Endothelial cell of umbilical vein (primary cell): ENCODE data around the gene VWA8. TPM values are rescaled to one million over a fixed set of nuclear protein-coding genes. Genes with fewer than 3 reads are reported as not detected.

Experiments
- BruUV-seq: library from RNA; stranded (reverse); fragments of 400-500 nt; replicated peaks from 2 replicates; lab custom pipeline; 2021; lab: Mats Ljungman, UMichigan
- CTCF ChIA-PET: fragments of 300-600, 350-600 bp; sonication (Branson Sonifier 250); formaldehyde crosslinking; loops from one replicate; lab custom pipeline; 2021; ENCODE audit warnings: antibody characterized with exemption, inconsistent platforms; lab: Charles Lee
- POLR2A ChIA-PET: fragments of 300-600, 350-600 bp; sonication (Branson Sonifier 250); formaldehyde crosslinking; loops from one replicate; lab custom pipeline; 2021; ENCODE audit warnings: antibody characterized with exemption, inconsistent platforms; lab: Charles Lee
- DNase-seq: peaks from one replicate; pipeline ENCODE4 v3.0.0-alpha.2; 2011; ENCODE audit warnings: low read depth, low spot score
- FAIRE-seq: peaks from 2 replicates; lab custom pipeline; 2011; peaks lifted over from hg19 to GRCh38; lab: Jason Lieb, UNC
- H2AFZ ChIP-seq: 2 replicates; pipeline ENCODE4 v1.6.0; 2012; ENCODE audit warnings: low read depth, low read length, control low read depth, inconsistent platforms
- H3K27ac ChIP-seq: 2 replicates; pipeline ENCODE4 v1.5.1; 2011; ENCODE audit warnings: low read depth, mild to moderate bottlenecking, control low read depth, low read length, moderate library complexity; ENCODE audit not compliant: insufficient read depth
- H3K27me3 ChIP-seq, 2 experiments: 2 replicates each; pipeline versions ENCODE4 v1.6.0 to v1.6.1; 2011; ENCODE audit warnings: low read length in 2 of 2, mixed read lengths in 1 of 2; ENCODE audit not compliant: control insufficient read depth in 2 of 2, insufficient read depth in 2 of 2
- H3K36me3 ChIP-seq, 2 experiments: 2 replicates in 1 of 2; 3 replicates in 1 of 2; pipeline ENCODE4 v1.5.1; 2011; ENCODE audit warnings: low read length in 2 of 2, mild to moderate bottlenecking in 1 of 2, moderate library complexity in 1 of 2; ENCODE audit not compliant: control insufficient read depth in 2 of 2, insufficient read depth in 2 of 2; ENCODE audit errors: extremely low read depth in 1 of 2
- H3K4me1 ChIP-seq: 3 replicates; pipeline ENCODE4 v1.5.1; 2011; ENCODE audit warnings: mild to moderate bottlenecking, low read length; ENCODE audit not compliant: control insufficient read depth, insufficient read depth; ENCODE audit errors: extremely low read depth
- H3K4me2 ChIP-seq: 2 replicates; pipeline ENCODE4 v1.6.1; 2011; ENCODE audit warnings: low read length, control low read depth, mixed read lengths; ENCODE audit not compliant: insufficient read depth
- H3K4me3 ChIP-seq, 3 experiments: fragments of 200-600 bp in 1 of 3; sonication (generic), shearing (Covaris generic) in 1 of 3; replicated peaks in 1 of 3; 2 replicates each; pipeline ENCODE4 v1.5.1; 2011 to 2016; ENCODE audit warnings: control low read depth in 3 of 3, low read length in 3 of 3, mild to moderate bottlenecking in 2 of 3, inconsistent platforms in 1 of 3, low read depth in 1 of 3, moderate library complexity in 1 of 3; ENCODE audit not compliant: insufficient read depth in 1 of 3
- H3K79me2 ChIP-seq: 2 replicates; pipeline ENCODE4 v1.6.0; 2012; ENCODE audit warnings: low read length, inconsistent platforms; ENCODE audit not compliant: control insufficient read depth, insufficient read depth
- H3K9ac ChIP-seq: replicated peaks from 2 replicates; pipeline ENCODE3; 2011; ENCODE audit warnings: low read length, control low read depth; ENCODE audit not compliant: insufficient read depth; ENCODE audit errors: extremely low read depth
- H3K9me1 ChIP-seq: replicated peaks from 3 replicates; pipeline ENCODE4 v1.6.0; 2011; ENCODE audit warnings: mild to moderate bottlenecking, low read length; ENCODE audit not compliant: control insufficient read depth, insufficient read depth; ENCODE audit errors: extremely low read depth
- H3K9me3 ChIP-seq: replicated peaks from 2 replicates; pipeline ENCODE4 v1.5.1; 2012; ENCODE audit warnings: low read length, inconsistent platforms; ENCODE audit not compliant: control insufficient read depth, insufficient read depth
- H4K20me1 ChIP-seq: replicated peaks from 2 replicates; pipeline ENCODE3; 2011; ENCODE audit warnings: mild to moderate bottlenecking, low read length; ENCODE audit not compliant: control insufficient read depth, insufficient read depth; ENCODE audit errors: extremely low read depth
- EZH2 ChIP-seq: IDR thresholded peaks from 2 replicates; pipeline ENCODE4 v1.6.1; 2012; ENCODE audit warnings: borderline replicate concordance, low read depth, mild to moderate bottlenecking, moderate library complexity, low read length, inconsistent platforms; ENCODE audit not compliant: severe bottlenecking
- FOS ChIP-seq: IDR thresholded peaks from 2 replicates; pipeline ENCODE4 v1.6.1; 2011; ENCODE audit warnings: mild to moderate bottlenecking, low read length, moderate library complexity, borderline replicate concordance; ENCODE audit not compliant: insufficient read depth
- GATA2 ChIP-seq: IDR thresholded peaks from 2 replicates; pipeline ENCODE4 v1.7.0; 2011; ENCODE audit warnings: low read depth, mild to moderate bottlenecking, moderate library complexity, mixed read lengths, low read length; ENCODE audit not compliant: insufficient read length, insufficient read depth
- JUN ChIP-seq: IDR thresholded peaks from 2 replicates; pipeline ENCODE4 v1.6.1; 2011; ENCODE audit warnings: borderline replicate concordance, low read depth; ENCODE audit not compliant: insufficient read length, insufficient read depth
- MYC ChIP-seq: IDR thresholded peaks from one replicate; pipeline ENCODE4 v1.6.1; 2011; ENCODE audit warnings: mild to moderate bottlenecking, low read depth, low read length
- POLR2A ChIP-seq: IDR thresholded peaks from 2 replicates; pipeline ENCODE4 v1.6.1; 2012; ENCODE audit warnings: low read depth, mild to moderate bottlenecking, control low read depth, low read length
- POLR2AphosphoS5 ChIP-seq: IDR thresholded peaks from 2 replicates; pipeline ENCODE4 v1.6.1; 2012; ENCODE audit warnings: low read depth, mild to moderate bottlenecking, control low read depth, low read length, moderate library complexity; ENCODE audit not compliant: insufficient read depth
- dilution Hi-C: fragments of 300-500 bp; cut with MboI; formaldehyde crosslinking; loops from one replicate; pipeline ENCODE4 v1.15.0; 2019; ENCODE audit warnings: low sequenced_read_pairs; ENCODE audit not compliant: extremely low pct_ligation_motif_present
- intact Hi-C: fragments of 100-400 bp; cut with micrococcal nuclease; formaldehyde crosslinking; loops from one replicate; pipeline ENCODE4 v1.10.0; 2022
- polyA plus RNA-seq, 4 experiments: library from polyadenylated mRNA; depleted of rRNA in 3 of 4; stranded (reverse) in 3 of 4; unstranded in 1 of 4; fragments of >200 nt; gene quantifications; 2 replicates each; pipeline versions ENCODE4 v1.2.1 to v1.2.3, GENCODE V29; 2011 to 2012; ENCODE audit warnings: missing spikeins in 1 of 4
- total RNA-seq: library from RNA; stranded (reverse); gene quantifications from 2 replicates; pipeline ENCODE4 v1.2.3, GENCODE V29; 2021
- TF ChIP-seq, protein P1 (sequence below): IDR thresholded peaks from 2 replicates; pipeline ENCODE4 v1.6.1; 2011; ENCODE audit not compliant: insufficient read depth, insufficient read length
- TF ChIP-seq, protein P2 (sequence below), 2 donors: IDR thresholded peaks; 1 replicate in 1 of 2; 2 replicates in 1 of 2; pipeline ENCODE4 v1.5.1; 2011; ENCODE audit warnings: low read length in 2 of 2, mild to moderate bottlenecking in 2 of 2, moderate library complexity in 2 of 2, control low read depth in 1 of 2, inconsistent platforms in 1 of 2, low read depth in 1 of 2; ENCODE audit not compliant: insufficient read depth in 1 of 2; ENCODE audit errors: extremely low read depth in 1 of 2

The VWA8 gene
- total and polyA plus RNA-seq, 2 donors (not counting 3 experiments of a cell fraction or from before 2014, with no cell fraction given), result 2.9 to 11.3 TPM

DNA sequence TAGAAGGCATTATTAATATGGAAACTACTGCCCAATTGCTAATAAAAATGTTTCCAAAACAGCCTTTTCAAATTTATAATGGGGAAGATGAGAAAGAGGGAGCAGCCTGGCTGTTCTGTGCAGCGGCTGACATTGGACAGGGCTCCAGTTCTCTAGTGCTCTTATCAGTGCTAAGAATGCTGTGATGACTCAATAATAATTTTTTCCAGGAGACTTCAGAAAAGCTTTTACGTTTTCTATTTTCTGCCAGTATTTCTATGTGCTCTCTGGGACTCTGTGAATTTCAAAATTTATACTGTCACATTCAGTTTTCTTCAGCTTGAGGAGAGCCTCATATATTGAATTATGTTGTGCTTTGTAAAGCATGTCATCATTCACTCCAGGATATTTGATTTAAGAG is 209.6 kb downstream of the VWA8 start:
- ChIA-PET CTCF (interaction anchor here (1.3 kb wide), 1 partner anchor 83 kb away, joined by 3 read pairs; no protein-coding TSS in a partner anchor), POLR2A (no interaction called here)
- no peaks in the 10 kb centered on the region for H3K36me3 ChIP-seq
- intact Hi-C loops, result no loop called here
- H3K9ac ChIP-seq, result no peak overlapping the region
- BruUV-seq, result no TSS peak
- H2AFZ ChIP-seq, result no peak overlapping the region
- no peaks in the 10 kb centered on the region for H3K9me1 ChIP-seq
- no peak overlapping the region for H3K27ac ChIP-seq
- no peaks in the 10 kb centered on the region for H3K79me2 ChIP-seq
- no peak for FAIRE-seq
- no peaks in the 10 kb centered on the region for H3K4me1 ChIP-seq
- DNase-seq, result no peak
- H3K4me3 ChIP-seq, result no peak overlapping the region
- TF ChIP-seq POLR2AphosphoS5 (no peak), POLR2A (no peak), JUN (no peak), EZH2 (no peak), GATA2 (no peak), FOS (no peak), MYC (no peak)
- TF ChIP-seq, protein P1, sequence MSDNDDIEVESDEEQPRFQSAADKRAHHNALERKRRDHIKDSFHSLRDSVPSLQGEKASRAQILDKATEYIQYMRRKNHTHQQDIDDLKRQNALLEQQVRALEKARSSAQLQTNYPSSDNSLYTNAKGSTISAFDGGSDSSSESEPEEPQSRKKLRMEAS, result no peak
- TF ChIP-seq, protein P2, sequence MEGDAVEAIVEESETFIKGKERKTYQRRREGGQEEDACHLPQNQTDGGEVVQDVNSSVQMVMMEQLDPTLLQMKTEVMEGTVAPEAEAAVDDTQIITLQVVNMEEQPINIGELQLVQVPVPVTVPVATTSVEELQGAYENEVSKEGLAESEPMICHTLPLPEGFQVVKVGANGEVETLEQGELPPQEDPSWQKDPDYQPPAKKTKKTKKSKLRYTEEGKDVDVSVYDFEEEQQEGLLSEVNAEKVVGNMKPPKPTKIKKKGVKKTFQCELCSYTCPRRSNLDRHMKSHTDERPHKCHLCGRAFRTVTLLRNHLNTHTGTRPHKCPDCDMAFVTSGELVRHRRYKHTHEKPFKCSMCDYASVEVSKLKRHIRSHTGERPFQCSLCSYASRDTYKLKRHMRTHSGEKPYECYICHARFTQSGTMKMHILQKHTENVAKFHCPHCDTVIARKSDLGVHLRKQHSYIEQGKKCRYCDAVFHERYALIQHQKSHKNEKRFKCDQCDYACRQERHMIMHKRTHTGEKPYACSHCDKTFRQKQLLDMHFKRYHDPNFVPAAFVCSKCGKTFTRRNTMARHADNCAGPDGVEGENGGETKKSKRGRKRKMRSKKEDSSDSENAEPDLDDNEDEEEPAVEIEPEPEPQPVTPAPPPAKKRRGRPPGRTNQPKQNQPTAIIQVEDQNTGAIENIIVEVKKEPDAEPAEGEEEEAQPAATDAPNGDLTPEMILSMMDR (IDR thresholded peaks at IDR 0.05; ENCODE audit: extremely low read depth in 1 of 2, insufficient read depth in 1 of 2, low read depth in 1 of 2, low read length in 2 of 2), result no peak
- no peaks in the 10 kb centered on the region for H3K27me3 ChIP-seq
- no peaks in the 10 kb centered on the region for H4K20me1 ChIP-seq
- no peaks in the 10 kb centered on the region for H3K9me3 ChIP-seq
- dilution Hi-C loops, result no loop called here
- H3K4me2 ChIP-seq, result no peak overlapping the region
